22Rv1 (cell line): ENCODE measurements around the gene DAO.

ENCODE experiments used
- CTCF ChIP-seq: fragments of 450-650 bp; IDR thresholded peaks from 2 replicates; pipeline ENCODE4 v1.5.1; 2017; ENCODE audit warnings: mild to moderate bottlenecking
- ZFX ChIP-seq: fragments of 450-650 bp; IDR thresholded peaks from 2 replicates; pipeline ENCODE4 v1.6.1; 2017; ENCODE audit warnings: antibody characterized with exemption, borderline replicate concordance

- TF ChIP-seq CTCF (no peak), ZFX (no peak)
Observed at GRCh38 chr12:108915632-108916133, 35.8 kb downstream of the DAO start.
